GM18498 (cell line): ENCODE results near the gene VMP1.
"Not testable (repeated sequence)": the region's sequence is repeated elsewhere in the genome, so short reads cannot be mapped to it uniquely, and the experiment has no call there.

Source experiments
- ATAC-seq: cut with Tn5 transposase; IDR thresholded peaks from one replicate; pipeline ENCODE4 v1.9.1; 2021; ENCODE audit warnings: mild to moderate bottlenecking, moderate library complexity; ENCODE audit not compliant: unreplicated experiment

Gene VMP1

DNA sequence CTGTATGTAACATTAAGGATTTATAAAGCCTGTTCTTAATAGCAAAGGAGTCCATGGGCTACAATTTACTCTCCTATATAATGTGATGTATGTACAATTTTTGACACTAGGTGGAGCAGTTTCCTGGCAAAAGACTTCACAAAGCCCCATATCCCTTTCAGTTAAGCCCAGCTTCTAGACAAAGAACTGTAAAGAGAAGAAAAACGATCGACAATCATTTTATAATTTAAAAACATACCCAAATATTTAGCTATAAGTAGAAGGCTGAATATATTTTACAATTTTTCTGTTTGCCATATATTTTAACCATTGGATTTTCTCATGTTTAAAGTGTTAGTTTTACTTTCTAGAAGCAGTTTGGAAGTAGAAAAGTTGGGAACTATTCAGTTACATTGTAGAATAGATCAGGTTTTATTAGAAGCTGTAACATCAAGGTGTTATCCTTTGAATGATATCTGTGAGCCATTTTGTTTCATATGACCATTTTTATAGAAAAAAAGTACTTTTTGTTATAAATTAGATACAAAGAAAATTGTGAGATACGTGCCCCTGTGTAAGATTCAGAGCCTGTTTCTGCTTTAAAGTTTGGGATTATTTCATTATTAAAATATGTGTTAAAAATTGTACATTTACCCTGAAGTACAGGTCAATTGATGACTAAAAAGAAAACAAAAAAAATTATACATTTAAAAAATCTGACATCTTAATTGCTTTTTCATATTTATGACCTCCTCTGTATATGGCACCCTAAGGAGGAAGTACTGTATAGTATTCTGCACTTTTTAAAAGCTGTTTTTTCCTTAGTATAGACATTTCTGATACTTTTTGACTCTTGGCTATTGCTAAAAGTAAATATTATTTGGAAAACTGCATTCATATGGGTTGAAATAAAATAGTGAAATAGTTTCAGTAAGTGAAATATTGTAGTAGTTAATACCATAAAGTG, 46.3 kb downstream of the VMP1 start:
- no peak for ATAC-seq

DNA sequence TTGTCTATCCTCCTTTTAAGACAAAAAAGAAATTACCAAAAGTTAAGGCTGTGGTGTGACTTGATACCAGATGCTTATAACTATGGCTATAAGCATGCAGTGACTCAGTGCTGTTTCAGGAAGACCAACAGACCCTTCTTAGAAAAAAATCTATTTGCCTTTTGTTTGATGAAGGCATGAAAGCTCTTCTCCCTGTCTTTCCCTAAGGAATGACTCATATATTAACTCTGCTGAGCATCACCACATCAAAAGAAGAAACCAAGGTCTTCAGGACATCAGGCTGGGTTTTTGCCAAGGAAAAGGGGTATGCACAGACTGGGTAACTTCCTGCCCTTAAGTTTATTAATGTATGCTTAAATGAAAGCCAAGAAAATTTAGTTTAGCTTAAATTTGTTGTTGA, 47.1 kb downstream of the VMP1 start:
- no peak for ATAC-seq

DNA sequence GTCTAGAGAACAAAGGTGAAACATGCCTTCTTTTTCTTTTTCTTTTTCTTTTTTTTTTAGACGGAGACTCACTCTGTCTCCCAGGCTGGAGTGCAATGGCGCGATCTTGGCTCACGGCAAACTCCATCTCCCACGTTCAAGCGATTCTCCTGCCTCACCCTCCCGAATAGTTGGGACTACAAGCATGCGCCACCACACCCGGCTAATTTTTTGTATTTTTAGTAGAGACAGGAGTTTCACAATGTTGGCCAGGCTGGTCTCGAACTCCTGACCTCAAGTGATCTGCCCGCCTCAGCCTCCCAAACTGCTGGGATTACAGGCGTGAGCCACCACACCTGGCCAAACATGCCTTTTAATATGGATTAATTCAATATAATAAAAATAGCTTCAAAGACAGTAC, 47.6 kb downstream of the VMP1 start:
- not testable (repeated sequence) for ATAC-seq

DNA sequence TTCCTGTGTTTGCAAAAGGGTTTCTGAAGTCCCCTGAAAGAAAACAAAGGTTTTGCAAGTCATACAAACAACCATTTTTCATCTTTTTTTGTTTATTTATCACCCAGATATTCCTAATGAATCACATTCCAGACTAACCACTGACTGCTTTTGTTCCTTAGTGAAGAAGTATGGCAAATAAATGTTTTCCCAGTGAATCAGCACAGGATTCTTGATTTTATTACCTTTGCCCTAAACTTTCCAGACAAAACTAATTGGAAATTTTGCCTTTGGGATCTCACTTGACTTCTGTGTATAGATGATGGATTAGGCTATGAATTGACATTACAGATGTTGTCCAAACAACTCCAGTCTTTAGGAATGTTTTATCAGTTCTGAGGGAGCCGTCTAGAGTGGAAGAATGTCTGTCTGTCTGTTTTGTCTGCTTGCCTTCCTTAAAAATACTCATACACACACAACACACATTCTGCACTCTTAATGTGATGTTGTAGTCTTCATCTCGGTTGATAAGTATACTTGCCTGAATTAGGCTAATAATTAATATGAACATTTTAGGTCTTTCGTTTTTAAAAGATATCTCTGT, 48.9 kb downstream of the VMP1 start:
- no peak for ATAC-seq

DNA sequence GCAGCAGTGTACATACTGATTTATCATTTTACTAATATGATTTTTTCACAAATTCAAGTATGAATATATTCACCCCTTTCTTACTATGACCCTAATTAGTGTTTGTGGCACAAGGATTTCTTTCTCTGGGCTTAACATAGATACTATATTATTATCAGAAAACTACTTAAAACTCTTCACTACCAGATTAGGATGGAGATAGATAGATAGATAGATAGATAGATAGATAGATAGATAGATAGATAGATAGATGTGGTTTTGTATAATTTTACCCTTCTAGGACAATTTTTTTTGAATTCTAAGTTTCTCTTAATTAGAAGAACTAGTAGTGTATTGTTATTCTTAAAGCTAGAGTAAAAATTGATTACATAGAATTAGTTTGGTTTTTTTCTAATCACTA, 49.6 kb downstream of the VMP1 start:
- no peak for ATAC-seq

DNA sequence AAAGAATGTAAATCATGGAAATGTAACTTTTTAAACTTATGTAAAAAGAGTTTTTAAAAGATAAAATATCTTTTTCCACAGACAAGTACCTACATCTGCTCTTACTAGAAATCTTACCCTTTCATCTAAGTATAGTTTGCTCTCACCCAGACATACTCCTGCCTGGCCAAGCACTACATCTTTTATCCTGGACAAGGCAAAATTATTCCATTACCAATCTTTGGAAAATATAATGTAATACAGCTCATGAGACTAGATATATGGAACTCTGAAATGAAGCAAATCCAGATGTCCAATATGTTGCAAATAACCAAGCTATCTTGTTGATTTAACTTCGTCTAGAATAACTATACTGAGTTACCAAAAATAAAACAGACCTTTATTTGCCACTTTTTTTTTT, 50.0 kb downstream of the VMP1 start:
- ATAC-seq: no peak

DNA sequence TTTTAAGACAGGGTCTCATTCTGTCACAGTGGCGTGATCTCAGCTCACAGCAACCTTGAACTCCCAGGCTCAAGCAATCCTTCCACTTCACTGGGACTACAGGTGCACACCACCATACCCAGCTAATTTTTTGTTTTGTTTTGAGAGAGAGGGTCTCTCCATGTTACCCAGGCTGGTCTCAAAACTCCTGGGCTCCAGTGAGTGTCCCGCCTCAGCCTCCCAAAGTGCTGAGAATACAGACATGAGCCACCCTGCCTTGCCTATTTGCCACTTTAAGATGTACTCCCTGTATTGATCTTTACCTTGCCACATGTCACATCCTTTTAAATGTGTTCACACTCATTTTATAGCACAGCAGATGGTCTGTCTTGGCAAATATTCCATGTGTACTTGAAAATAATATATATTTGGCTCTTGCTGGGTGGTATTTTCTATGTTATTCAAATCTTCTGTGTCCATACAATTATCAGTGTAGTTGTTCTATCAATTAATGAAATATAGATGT, 50.5 kb downstream of the VMP1 start:
- ATAC-seq: no peak

DNA sequence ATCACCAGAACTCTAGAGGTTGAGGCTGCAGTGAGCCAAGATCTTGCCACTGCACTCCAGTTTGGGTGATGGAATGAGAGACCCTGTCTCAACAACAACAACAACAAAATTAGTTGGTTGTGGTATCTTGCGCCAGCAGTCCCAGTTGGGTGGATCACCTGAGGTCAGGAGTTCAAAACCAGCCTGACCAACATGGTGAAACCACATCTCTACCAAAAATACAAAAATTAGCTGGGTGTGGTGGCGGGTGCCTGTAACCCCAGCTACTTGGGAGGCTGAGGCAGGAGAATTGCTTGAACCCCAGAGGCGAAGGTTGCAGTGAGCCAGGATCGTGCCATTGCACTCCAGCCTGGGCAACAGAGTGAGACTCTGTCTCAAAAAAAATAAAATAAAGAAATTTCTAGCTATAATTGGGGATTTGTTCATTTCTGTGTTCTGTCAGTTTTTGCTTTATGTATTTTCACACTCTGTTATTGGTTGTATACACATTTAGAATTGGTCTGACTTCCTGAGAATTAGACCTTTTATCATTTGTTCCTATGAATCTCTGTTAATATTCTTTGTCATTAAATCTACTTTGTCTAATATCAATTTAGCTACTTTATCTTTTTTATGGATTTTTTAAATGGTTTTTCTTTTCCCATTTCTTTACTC, 51.7 kb downstream of the VMP1 start:
- ATAC-seq: not testable (repeated sequence)

DNA sequence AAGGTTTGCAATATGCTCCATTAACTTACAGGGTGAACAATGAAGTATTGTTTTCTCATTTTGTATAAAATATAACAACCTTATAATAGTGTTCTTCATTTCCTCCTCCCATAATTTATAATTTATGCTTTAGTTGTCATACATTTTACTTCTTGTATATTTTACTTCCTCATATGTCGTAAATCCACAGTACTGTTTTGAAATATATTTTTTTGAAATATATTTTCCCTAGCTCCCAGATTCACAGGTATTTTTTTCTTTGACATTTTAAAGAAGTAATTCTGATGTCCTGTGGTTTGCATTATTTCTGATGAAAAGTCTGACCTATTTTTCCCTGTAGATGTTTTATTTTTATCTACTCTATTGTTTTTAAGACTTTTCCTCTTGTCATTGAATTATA, 52.7 kb downstream of the VMP1 start:
- no peak for ATAC-seq

DNA sequence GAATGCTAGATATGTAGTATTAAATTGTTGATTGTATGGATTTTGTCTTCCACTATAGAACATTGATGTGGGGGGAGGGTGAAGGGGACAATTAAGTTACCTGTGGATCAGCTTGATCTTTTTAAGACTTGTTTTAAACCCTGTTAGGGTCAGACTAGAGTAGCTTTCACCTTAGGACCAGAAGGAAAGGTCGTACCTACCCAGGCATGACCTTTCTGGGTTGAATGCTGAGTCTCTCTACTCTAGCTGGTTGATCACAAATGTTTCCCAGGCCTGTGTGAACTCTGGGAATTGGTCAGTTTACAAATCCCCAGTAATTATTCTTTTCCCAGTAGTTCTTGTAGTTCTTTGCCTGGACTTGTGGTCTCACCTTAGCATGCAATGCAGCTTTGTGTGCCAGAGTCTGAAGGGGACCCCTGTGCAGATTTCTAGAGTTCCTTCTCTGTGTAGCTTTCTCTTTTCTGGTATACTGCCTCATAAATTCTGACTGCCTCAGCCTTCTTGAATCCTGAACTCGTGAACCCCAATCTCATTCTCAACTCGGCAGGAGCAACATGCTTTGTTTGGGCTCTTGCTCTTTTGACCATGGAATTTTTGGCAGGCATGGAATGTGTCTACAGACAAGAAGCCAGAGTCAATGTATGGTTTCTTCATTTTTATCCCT, 54.1 kb downstream of the VMP1 start:
- no peak for ATAC-seq

DNA sequence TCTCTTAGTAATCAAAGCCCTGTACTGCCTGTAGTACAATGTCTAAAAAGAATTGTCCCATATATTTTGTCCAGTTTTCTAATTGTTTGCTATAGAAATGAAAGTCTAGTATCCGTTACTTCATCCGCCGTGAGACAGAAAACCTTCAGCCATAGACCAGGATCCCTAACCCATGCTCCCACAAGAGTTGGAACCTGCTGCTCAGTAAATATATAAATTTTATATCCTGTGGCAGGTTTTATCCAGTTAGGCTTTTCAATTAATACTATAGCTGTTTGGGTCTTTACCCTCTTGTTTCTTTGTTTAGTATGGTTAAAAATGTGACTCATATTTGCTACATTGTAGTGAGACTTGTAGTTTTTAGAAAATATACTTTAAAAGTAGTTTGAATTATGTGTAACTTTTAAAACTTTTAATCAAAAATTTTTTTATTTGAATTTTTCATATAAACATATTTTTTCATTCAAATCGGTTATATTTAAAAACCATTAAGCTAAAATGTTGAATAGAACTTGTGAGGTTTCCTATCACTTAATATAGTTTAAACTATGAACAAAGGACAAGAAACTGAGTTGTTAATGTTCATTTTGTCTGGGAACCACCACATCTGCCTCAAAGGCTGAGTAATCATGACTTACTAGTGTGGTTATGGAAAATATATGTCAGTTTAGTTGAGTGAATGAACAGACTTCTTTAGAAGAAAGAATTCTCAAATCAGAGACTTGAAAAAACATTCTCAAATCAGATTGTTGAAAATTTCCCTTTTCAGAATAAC, 54.8 kb downstream of the VMP1 start:
- ATAC-seq: no peak

DNA sequence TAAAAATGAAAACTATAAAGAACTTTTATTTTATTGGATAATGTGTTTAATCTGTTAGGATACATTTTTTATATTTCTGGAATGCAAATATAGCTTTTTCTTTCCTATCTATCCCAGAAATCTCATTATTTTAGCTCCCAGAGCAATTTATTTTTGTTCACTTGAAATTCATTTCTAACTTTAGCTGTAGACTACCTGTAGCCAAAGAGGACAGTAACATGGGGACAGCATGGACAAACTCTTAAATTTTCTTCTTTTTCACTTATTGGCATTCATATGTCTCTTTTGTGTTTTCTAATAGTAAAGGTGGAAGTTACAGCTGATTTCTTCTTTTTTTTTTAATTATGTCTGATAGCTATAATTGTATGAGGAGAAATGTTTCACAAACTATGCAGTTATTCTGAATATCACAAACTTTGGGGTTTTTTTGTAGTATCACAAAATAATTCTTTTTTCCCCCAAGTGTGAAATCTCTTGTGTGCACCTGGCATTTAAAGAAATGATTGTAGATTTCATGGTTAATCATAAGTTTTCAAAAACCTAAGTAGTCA, 55.4 kb downstream of the VMP1 start:
- no peak for ATAC-seq

DNA sequence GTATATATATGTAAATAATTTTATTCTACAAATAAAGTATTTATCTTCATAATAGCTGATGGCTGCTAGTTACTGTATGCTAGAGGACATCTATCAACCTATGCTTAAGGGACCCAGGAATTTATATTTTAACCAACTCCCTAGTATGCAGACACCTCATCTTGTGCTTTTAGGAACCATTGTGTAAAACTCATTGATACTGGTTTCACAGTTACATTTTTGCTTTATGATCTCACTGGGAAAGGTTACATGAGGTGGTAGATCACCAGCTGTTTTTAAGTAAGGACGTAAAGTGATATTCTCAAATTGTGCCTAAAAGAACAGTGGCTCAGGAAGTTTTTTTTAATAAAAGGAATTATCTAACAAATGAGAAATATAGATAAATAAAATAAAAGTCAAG, 56.4 kb downstream of the VMP1 start:
- ATAC-seq: no peak

DNA sequence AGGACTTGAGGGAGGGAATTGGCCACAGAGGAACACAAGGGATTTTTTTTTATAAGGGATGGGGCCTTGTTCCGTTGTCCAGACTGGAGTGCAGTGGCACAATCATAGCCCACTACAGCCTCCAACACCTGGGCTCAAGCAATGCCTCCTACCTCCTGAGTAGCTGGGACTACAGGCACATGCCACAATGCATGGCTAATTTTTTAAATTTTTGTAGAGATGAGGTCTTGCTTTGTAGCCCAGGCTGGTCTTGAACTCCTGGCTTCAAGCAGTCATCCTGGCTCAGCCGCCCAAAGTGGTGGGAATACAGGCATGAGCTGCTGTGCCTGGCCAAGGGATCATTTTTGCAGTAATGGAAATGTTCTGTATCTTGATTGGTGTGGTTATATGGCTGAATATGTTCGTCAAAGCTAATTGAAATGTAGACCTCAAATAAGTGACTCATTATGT, 56.9 kb downstream of the VMP1 start:
- no peak for ATAC-seq

DNA sequence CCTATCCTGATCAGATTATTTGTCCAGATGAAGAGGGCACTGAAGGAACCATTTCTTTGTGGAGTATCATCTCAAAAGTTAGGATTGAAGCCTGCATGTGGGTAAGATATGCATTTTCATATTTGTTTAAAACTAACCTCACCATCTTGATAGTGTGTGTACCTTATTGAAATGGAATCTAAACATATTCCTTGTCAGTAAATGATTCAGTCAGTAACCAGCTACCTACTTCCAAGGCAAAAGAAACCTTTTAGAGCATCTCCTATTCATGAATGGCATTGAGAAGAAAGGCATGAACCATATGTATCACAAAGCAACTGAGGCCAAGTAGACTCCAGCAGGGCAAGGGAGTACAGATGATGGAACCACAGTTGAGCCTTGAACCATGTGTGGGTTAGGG, 57.6 kb downstream of the VMP1 start:
- no peak for ATAC-seq

DNA sequence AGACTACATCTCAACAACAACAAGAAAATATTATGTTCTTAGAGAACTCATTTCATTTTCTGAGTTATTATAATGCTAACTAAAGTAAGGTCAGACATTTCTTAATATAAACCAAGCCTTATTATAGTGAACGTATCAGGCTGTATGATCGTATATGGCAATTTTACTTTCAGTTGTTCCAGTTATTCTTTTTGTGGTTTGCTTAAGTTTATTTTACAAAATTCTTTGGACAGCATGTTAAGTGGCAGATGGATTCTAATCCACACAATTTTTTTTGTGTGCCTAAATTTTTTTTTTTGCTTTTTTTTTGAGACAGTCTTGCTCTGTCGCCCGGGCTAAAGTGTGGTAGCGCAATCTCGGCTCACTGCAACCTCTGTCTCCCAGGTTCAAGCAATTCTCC, 59.0 kb downstream of the VMP1 start:
- ATAC-seq: no peak

DNA sequence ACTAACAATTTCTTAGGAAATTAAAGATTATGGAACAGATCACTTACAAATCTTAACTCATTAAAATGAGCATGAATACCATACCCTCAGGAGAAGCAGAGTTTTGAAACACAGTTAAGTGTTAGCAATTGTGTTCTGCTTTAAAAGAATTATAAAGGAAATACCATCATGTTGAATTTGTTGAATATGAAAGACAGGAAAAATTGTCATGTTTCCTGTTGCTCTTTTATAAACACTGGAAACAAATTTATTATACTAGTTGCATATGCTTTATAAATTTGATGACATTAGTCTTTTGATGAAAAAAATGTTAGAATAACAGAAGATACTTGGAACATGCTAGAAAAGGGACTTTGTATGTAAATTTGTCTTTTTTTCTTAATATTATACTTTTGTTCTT, 59.7 kb downstream of the VMP1 start:
- no peak for ATAC-seq

DNA sequence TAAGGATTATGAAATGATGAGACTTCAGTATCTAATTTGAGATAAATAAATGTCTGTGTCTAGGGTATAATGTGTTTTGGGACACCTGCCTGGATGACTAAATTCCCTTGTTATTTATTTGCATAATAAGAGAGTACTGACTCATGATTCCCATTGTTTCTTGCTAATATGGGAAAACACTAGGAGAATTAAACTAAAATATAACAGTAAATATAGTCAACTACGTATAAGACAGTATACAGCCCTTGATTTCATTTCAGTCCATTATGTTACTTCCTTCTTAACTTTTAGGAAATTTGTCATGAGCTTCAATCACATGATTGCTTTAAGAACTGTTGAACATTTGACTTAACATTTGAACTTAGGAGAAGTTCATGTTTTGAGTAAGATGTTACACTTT, 62.4 kb downstream of the VMP1 start:
- no peak for ATAC-seq

DNA sequence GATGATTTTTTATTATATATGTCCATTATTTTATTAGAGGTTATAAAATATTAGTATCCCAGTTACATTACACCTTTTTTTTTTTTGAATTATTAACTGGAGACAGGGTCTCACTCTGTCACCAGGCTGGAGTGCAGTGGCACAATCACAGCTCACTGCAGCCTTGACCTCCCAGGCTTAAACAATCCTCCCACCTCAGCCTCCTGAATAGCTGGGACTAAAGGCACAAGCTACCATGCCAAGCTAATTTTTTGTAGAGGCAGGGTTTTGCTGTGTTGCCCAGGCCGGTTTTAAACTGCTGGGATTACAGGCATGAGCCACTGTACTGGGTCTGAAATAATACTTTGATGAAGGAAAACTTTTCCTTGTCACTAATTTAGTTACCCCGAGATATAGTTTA, 63.6 kb downstream of the VMP1 start:
- no peak for ATAC-seq

DNA sequence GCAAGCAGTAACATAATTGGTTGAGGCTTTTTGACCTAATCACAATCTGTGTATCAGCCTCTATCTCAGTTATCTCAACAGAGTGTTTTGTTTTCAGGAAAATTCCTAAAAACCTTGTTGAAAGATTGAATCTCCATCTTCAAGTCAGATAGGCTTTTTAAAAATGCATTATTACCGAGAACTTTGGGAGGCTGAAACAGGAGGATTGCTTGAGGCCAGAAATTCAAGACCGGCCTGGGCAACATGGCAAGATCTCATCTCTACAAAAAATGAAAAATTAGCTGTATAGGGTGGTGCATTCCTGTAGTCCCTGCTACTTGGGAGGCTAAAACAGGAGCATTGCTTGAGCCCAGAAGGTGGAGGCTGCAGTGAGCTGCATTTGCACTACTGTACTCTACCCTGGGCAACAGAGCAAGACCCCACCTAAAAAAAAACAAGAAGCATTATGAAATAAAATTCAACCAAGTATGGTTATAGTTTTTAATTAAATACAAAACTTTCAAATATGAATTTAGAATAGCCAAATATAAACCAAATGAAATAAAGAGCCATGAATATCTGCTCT, 68.4 kb downstream of the VMP1 start:
- no peak for ATAC-seq
